K562 (cell line): ENCODE measurements around the gene IGF1R. TPM values are rescaled to one million over a fixed set of nuclear protein-coding genes. Genes with fewer than 3 reads are reported as not detected.

Experiments used
- ATAC-seq: fragments of 200-7000 bp; cut with Tn5 transposase; 3 replicates; pipeline ENCODE4 v1.9.1; 2020; ENCODE audit warnings: moderate library complexity
- BruUV-seq: library from RNA; stranded (reverse); fragments of 400-500 nt; replicated peaks from 2 replicates; lab custom pipeline; 2021; lab: Mats Ljungman, UMichigan
- CTCF ChIA-PET: fragments of 300-600 bp; formaldehyde crosslinking; extraction: SDS; loops from one replicate; lab custom pipeline; 2021; ENCODE audit warnings: low intra/inter-chr PET ratio; lab: Yijun Ruan, JAX
- POLR2A ChIA-PET: fragments of 300-600, 350-650 bp; sonication (Branson Sonifier 250); formaldehyde crosslinking; extraction: SDS; loops from one replicate; lab custom pipeline; 2021; ENCODE audit warnings: antibody characterized with exemption, inconsistent platforms; lab: Yijun Ruan, JAX
- DNase-seq, 4 experiments: peaks; one replicate each; pipeline versions ENCODE4 v3.0.0 to v3.0.0-alpha.2; 2011 to 2018; ENCODE audit warnings: low spot score in 3 of 4, mixed read lengths in 3 of 4; ENCODE audit errors: extremely low read depth in 1 of 4
- FAIRE-seq: peaks from 2 replicates; lab custom pipeline; 2011; peaks lifted over from hg19 to GRCh38; lab: Jason Lieb, UNC
- H2AFZ ChIP-seq: 2 replicates; pipeline ENCODE4 v1.6.0; 2011; ENCODE audit warnings: low read depth, low read length, control low read depth, inconsistent platforms
- H3K27ac ChIP-seq: fragments of 200-600 bp; 3 replicates; pipeline ENCODE4 v1.8.0; 2011; ENCODE audit warnings: low read depth, mild to moderate bottlenecking, control low read depth, inconsistent platforms, low read length, moderate library complexity, mixed read lengths; ENCODE audit errors: extremely low read depth
- H3K27me3 ChIP-seq, 2 experiments: fragments of 300-600 bp in 1 of 2; 2 replicates in 1 of 2; 3 replicates in 1 of 2; pipeline versions ENCODE4 v1.6.0 to v1.8.0; 2011; ENCODE audit warnings: inconsistent platforms in 2 of 2, low read length in 2 of 2, mild to moderate bottlenecking in 1 of 2, mixed read lengths in 1 of 2, moderate library complexity in 1 of 2; ENCODE audit not compliant: control insufficient read depth in 2 of 2, insufficient read depth in 2 of 2
- H3K36me3 ChIP-seq: fragments of 300-600 bp; 3 replicates; pipeline ENCODE4 v1.8.0; 2011; ENCODE audit warnings: mild to moderate bottlenecking, low read length, inconsistent platforms; ENCODE audit not compliant: control insufficient read depth, insufficient read depth
- H3K4me1 ChIP-seq, 2 experiments: fragments of 200-600 bp in 1 of 2; replicated peaks in 1 of 2; 2 replicates in 1 of 2; 3 replicates in 1 of 2; pipeline versions ENCODE4 v1.5.1 to v1.8.0; 2011; ENCODE audit warnings: inconsistent platforms in 2 of 2, low read length in 2 of 2, mild to moderate bottlenecking in 1 of 2, mixed read lengths in 1 of 2, moderate library complexity in 1 of 2; ENCODE audit not compliant: control insufficient read depth in 2 of 2, insufficient read depth in 2 of 2
- H3K4me2 ChIP-seq: 2 replicates; pipeline ENCODE4 v1.6.1; 2011; ENCODE audit warnings: low read length, control low read depth, inconsistent platforms, mixed read lengths; ENCODE audit not compliant: insufficient read depth
- H3K4me3 ChIP-seq: fragments of 200-600 bp; sonication (generic), shearing (Covaris generic); 2 replicates; pipeline ENCODE4 v1.5.1; 2016; ENCODE audit warnings: control low read depth, inconsistent platforms
- H3K79me2 ChIP-seq: fragments of 200-600 bp; 3 replicates; pipeline ENCODE4 v1.8.0; 2011; ENCODE audit warnings: low read length, inconsistent platforms; ENCODE audit not compliant: control insufficient read depth, insufficient read depth
- H3K9ac ChIP-seq, 2 experiments: 2 replicates each; pipeline versions ENCODE4 v1.6.0 to v1.6.1; 2011; ENCODE audit warnings: low read depth in 2 of 2, low read length in 2 of 2, control low read depth in 1 of 2, inconsistent platforms in 1 of 2, mild to moderate bottlenecking in 1 of 2, mixed read lengths in 1 of 2; ENCODE audit not compliant: insufficient read depth in 1 of 2
- H3K9me1 ChIP-seq: one replicate; pipeline ENCODE4 v1.6.0; 2011; ENCODE audit warnings: inconsistent platforms, mild to moderate bottlenecking, low read length, moderate library complexity; ENCODE audit not compliant: control insufficient read depth, insufficient read depth
- H3K9me3 ChIP-seq: replicated peaks from 2 replicates; pipeline ENCODE4 v1.5.1; 2011; ENCODE audit warnings: low read depth, low read length, inconsistent platforms; ENCODE audit not compliant: control insufficient read depth, insufficient read depth
- H4K20me1 ChIP-seq: replicated peaks from 2 replicates; pipeline ENCODE4 v1.6.1; 2011; ENCODE audit warnings: low read length, inconsistent platforms, mixed read lengths; ENCODE audit not compliant: control insufficient read depth, insufficient read depth
- ATF3 ChIP-seq, 2 experiments: fragments of 450-650 bp in 1 of 2; sonication (generic) in 1 of 2; formaldehyde crosslinking in 1 of 2; IDR thresholded peaks in 1 of 2; conservative IDR thresholded peaks in 1 of 2; 2 replicates each; pipeline versions ENCODE4 v1.6.1 to v1.8.1; 2016 to 2023; ENCODE audit warnings: mild to moderate bottlenecking in 2 of 2, moderate library complexity in 2 of 2, inconsistent platforms in 1 of 2, missing genetic modification reagents in 1 of 2
- CEBPG ChIP-seq, 3 experiments: fragments of 200-800 bp in 1 of 3; sonication (Bioruptor generic) in 1 of 3; sonication (generic) in 1 of 3; formaldehyde crosslinking in 1 of 3; IDR thresholded peaks in 2 of 3; conservative IDR thresholded peaks in 1 of 3; 2 replicates each; pipeline versions ENCODE4 v1.6.1 to v1.8.0; 2016 to 2022; ENCODE audit warnings: missing compliant biosample characterization in 2 of 3, missing genetic modification characterization in 2 of 3, mild to moderate bottlenecking in 1 of 3, missing genetic modification reagents in 1 of 3
- CREM ChIP-seq: IDR thresholded peaks from 2 replicates; pipeline ENCODE4 v1.6.1; 2014; ENCODE audit warnings: antibody characterized with exemption, low read depth
- CTBP1 ChIP-seq: fragments of 450-650 bp; IDR thresholded peaks from 2 replicates; pipeline ENCODE4 v1.6.1; 2016; ENCODE audit warnings: borderline replicate concordance
- FOS ChIP-seq: IDR thresholded peaks from 3 replicates; pipeline ENCODE4 v1.6.1; 2011; ENCODE audit not compliant: insufficient read length; ENCODE audit errors: extremely low read depth
- MEIS2 ChIP-seq: fragments of 450-650 bp; IDR thresholded peaks from 2 replicates; pipeline ENCODE4 v1.6.1; 2014; ENCODE audit warnings: mild to moderate bottlenecking; ENCODE audit not compliant: partially characterized antibody
- SOX6 ChIP-seq: fragments of 450-650 bp; IDR thresholded peaks from 2 replicates; pipeline ENCODE4 v1.6.1; 2014; ENCODE audit warnings: mild to moderate bottlenecking
- ZBTB12 ChIP-seq: fragments of 250-450 bp; sonication (Bioruptor Pico); IDR thresholded peaks from 2 replicates; pipeline ENCODE4 v1.4.0; 2020
- ZNF140 ChIP-seq: fragments of 250-450 bp; sonication (Bioruptor Pico); IDR thresholded peaks from 2 replicates; pipeline ENCODE4 v1.8.0; 2021; ENCODE audit warnings: moderate library complexity, mild to moderate bottlenecking, inconsistent platforms
- ZNF408 ChIP-seq: fragments of 250-450 bp; sonication (Bioruptor Pico); IDR thresholded peaks from 2 replicates; pipeline ENCODE4 v1.4.0; 2020; ENCODE audit warnings: low read depth, mild to moderate bottlenecking, moderate library complexity
- WGBS: fragments of 100-300 bp; shearing (Covaris generic); methylation state at CpG from one replicate; pipeline ENCODE4 v1.1.6; 2016; ENCODE audit warnings: low coverage, mixed read lengths; ENCODE audit not compliant: insufficient coverage; ENCODE audit errors: missing lambda C conversion rate; 5-methylcytosine and 5-hydroxymethylcytosine counted together
- in situ Hi-C: fragments of 300-500 bp; cut with MboI; formaldehyde crosslinking; loops from 4 replicates; pipeline ENCODE4 v1.15.0; 2018; ENCODE audit warnings: inconsistent platforms, mixed read lengths
- intact Hi-C: fragments of 100-400 bp; cut with micrococcal nuclease; formaldehyde crosslinking; loops from 2 replicates; pipeline ENCODE4 v1.14.2; 2022
- polyA plus RNA-seq, 8 experiments: library from polyadenylated mRNA; depleted of rRNA in 4 of 8; stranded (reverse) in 5 of 8; unstranded in 3 of 8; fragments of >200 nt; fragmentation: Nextera tagmentation in 2 of 8; fragmentation: Illumina TruSeq in 1 of 8; extraction: Ambion mirVana in 2 of 8; extraction: Trizol in 1 of 8; gene quantifications; 2 replicates each; pipeline versions ENCODE4 v1.2.1 to v1.2.3, GENCODE V29; 2011 to 2014; ENCODE audit warnings: inconsistent platforms in 1 of 8, missing spikeins in 1 of 8
- total RNA-seq, 7 experiments: library from RNA; depleted of rRNA in 6 of 7; stranded (reverse); fragments of >200 nt in 6 of 7; fragmentation: Illumina TruSeq in 2 of 7; extraction: Trizol in 2 of 7; gene quantifications; 2 replicates each; pipeline versions ENCODE4 v1.2.1 to v1.2.3, GENCODE V29; 2011 to 2021; ENCODE audit warnings: low replicate concordance in 1 of 7
- TF ChIP-seq, protein P1 (sequence below), 2 experiments: fragments of 150-350 bp in 1 of 2; IDR thresholded peaks; 2 replicates each; pipeline ENCODE4 v1.6.1; 2012 to 2016; ENCODE audit warnings: low read depth in 2 of 2, low read length in 2 of 2, mild to moderate bottlenecking in 1 of 2, moderate library complexity in 1 of 2
- TF ChIP-seq, protein P2 (sequence below): fragments of 450-650 bp; IDR thresholded peaks from 2 replicates; pipeline ENCODE4 v1.6.1; 2016

Gene IGF1R
- total and polyA plus RNA-seq, 9 of the 15 experiments (the other 6 are each of a cell fraction or from before 2014, with no cell fraction given): 0.35 to 8.0 (median 1.6) TPM

DNA sequence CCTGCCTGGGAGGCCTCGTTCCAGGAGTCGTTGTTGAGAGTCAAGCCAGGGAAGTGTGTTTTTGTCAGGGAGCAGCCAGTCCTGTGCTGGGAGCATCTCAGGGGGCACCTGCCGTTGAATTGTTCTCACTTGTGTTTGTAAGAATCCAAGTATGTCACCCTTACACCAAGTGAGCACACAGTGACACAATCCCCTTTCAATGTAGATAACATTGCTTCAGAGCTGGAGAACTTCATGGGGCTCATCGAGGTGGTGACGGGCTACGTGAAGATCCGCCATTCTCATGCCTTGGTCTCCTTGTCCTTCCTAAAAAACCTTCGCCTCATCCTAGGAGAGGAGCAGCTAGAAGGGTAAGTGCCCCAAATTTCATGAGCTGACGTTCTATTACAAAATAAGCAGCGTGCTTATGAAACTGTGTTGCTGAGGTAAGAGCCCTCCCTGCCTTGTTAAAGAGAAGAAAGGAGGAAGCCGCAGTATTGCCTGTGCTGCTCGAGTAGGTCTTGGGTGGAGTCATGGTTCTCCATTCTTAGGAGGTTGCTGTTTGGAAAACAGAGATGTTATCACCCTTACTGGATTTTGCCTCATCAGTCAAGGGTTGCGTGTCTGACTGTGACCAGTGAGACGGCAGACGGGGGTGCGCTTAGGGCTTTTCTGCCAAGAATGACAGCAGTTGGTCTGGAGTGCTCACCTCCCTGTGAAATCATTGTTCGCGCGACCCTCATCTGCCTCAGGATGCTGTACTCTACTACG, 251.1 kb downstream of the IGF1R start:
- no peaks in the 10 kb centered on the region for H3K9me3 ChIP-seq
- ChIA-PET CTCF (no interaction called here), POLR2A (no interaction called here)
- FAIRE-seq (no peak), DNase-seq (no peak), ATAC-seq (peak; percentile 72)
- H3K9me1 ChIP-seq: no peaks in the 10 kb centered on the region
- no peak overlapping the region for H3K4me3 ChIP-seq
- H3K27ac ChIP-seq: no peak overlapping the region
- H2AFZ ChIP-seq: no peak overlapping the region
- no peaks in the 10 kb centered on the region; the same call in 1 of the 2 replicates for H4K20me1 ChIP-seq
- H3K4me2 ChIP-seq: no peak overlapping the region; the same call in 1 of the 2 replicates
- no peak overlapping the region for H3K9ac ChIP-seq
- intact Hi-C loops (loop anchor here (5.0 to 10.0 kb wide), 2 partner anchors 122 to 155 kb away; no protein-coding TSS in a partner anchor), in situ Hi-C loops (no loop called here)
- H3K4me1 ChIP-seq: no peaks in the 10 kb centered on the region; a peak in 1 of 5 replicates
- BruUV-seq: no TSS peak
- no peaks in the 10 kb centered on the region for H3K36me3 ChIP-seq
- WGBS: 16% methylated on average over 19 of the region's 20 CpGs
- no peaks in the 10 kb centered on the region for H3K79me2 ChIP-seq
- H3K27me3 ChIP-seq: peaks cover 9 to 30% of the 10 kb centered on the region in 2 experiments
- TF ChIP-seq ZNF408 (CRISPR knock-in tag): no peak
- TF ChIP-seq, protein P1, sequence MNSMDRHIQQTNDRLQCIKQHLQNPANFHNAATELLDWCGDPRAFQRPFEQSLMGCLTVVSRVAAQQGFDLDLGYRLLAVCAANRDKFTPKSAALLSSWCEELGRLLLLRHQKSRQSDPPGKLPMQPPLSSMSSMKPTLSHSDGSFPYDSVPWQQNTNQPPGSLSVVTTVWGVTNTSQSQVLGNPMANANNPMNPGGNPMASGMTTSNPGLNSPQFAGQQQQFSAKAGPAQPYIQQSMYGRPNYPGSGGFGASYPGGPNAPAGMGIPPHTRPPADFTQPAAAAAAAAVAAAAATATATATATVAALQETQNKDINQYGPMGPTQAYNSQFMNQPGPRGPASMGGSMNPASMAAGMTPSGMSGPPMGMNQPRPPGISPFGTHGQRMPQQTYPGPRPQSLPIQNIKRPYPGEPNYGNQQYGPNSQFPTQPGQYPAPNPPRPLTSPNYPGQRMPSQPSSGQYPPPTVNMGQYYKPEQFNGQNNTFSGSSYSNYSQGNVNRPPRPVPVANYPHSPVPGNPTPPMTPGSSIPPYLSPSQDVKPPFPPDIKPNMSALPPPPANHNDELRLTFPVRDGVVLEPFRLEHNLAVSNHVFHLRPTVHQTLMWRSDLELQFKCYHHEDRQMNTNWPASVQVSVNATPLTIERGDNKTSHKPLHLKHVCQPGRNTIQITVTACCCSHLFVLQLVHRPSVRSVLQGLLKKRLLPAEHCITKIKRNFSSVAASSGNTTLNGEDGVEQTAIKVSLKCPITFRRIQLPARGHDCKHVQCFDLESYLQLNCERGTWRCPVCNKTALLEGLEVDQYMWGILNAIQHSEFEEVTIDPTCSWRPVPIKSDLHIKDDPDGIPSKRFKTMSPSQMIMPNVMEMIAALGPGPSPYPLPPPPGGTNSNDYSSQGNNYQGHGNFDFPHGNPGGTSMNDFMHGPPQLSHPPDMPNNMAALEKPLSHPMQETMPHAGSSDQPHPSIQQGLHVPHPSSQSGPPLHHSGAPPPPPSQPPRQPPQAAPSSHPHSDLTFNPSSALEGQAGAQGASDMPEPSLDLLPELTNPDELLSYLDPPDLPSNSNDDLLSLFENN (IDR thresholded peaks at IDR 0.05; ENCODE audit: low read depth in 2 of 2, low read length in 2 of 2): no peak
- TF ChIP-seq ZNF140 (CRISPR knock-in tag): no peak
- TF ChIP-seq, protein P2, sequence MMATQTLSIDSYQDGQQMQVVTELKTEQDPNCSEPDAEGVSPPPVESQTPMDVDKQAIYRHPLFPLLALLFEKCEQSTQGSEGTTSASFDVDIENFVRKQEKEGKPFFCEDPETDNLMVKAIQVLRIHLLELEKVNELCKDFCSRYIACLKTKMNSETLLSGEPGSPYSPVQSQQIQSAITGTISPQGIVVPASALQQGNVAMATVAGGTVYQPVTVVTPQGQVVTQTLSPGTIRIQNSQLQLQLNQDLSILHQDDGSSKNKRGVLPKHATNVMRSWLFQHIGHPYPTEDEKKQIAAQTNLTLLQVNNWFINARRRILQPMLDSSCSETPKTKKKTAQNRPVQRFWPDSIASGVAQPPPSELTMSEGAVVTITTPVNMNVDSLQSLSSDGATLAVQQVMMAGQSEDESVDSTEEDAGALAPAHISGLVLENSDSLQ: peak; percentile 42; the same call in 1 of the 2 replicates
- TF ChIP-seq SOX6: no peak; the same call in 1 of the 2 replicates
- no peak for TF ChIP-seq FOS
- peak; percentile 22; the same call in 1 of the 2 replicates for TF ChIP-seq ATF3 (IDR thresholded peaks at IDR 0.05)
- TF ChIP-seq ATF3 (CRISPR knock-in tag; conservative IDR thresholded peaks at IDR 0.05): no peak
- TF ChIP-seq CREM: 0 out of 2 replicates have a peak, but pooled peaks have one; percentile 6
- peak; percentile 4 for TF ChIP-seq MEIS2
- no peak for TF ChIP-seq ZBTB12
- TF ChIP-seq CTBP1: peak; percentile 52
- TF ChIP-seq CEBPG (CRISPR knock-in tag; IDR thresholded peaks at IDR 0.05): no peak
- peak in 1 of 2 experiments; percentile 61; a peak in 3 of 4 replicates for TF ChIP-seq CEBPG (tag; conservative IDR thresholded peaks at IDR 0.05 in 1 of 2, IDR thresholded peaks at IDR 0.05 in 1 of 2)
